Measurements from ENCODE around the gene PCMT1. TPM values are rescaled to one million over a fixed set of nuclear protein-coding genes. Genes with fewer than 3 reads are reported as not detected.

PCMT1 gene
- total RNA-seq, 1 experiment from 2014 or later: 104 TPM

Other genes with a start within 250 kb of the PCMT1 start
- gene PPIL4, start 203.7 kb upstream of the PCMT1 start, total RNA-seq (2014; rRNA removed; shearing (Covaris generic)): 21.7 and 32.8 TPM in 2 replicates
- 20.6 and 21.8 TPM in 2 replicates for gene GINM1, start 183.4 kb upstream of the PCMT1 start, total RNA-seq (2014; rRNA removed; shearing (Covaris generic))
- gene KATNA1, start 101.0 kb upstream of the PCMT1 start, total RNA-seq (2014; rRNA removed; shearing (Covaris generic)): 24.9 and 27.2 TPM in 2 replicates
- 13.5 and 15.2 TPM in 2 replicates for gene LATS1, start 31.6 kb upstream of the PCMT1 start, total RNA-seq (2014; rRNA removed; shearing (Covaris generic))
- gene NUP43, start 3.2 kb upstream of the PCMT1 start, total RNA-seq (2014; rRNA removed; shearing (Covaris generic)): 64.0 and 70.1 TPM in 2 replicates
- gene LRP11, start 114.6 kb downstream of the PCMT1 start, total RNA-seq (2014; rRNA removed; shearing (Covaris generic)): 13.2 and 17.6 TPM in 2 replicates
- not detected in 2 replicates for gene RAET1E, start 148.4 kb downstream of the PCMT1 start, total RNA-seq (2014; rRNA removed; shearing (Covaris generic))
- not detected in 2 replicates for gene RAET1G, start 173.4 kb downstream of the PCMT1 start, total RNA-seq (2014; rRNA removed; shearing (Covaris generic))
- gene ULBP2, start 192.3 kb downstream of the PCMT1 start, total RNA-seq (2014; rRNA removed; shearing (Covaris generic)): not detected in 2 replicates
- gene ULBP1, start 214.2 kb downstream of the PCMT1 start, total RNA-seq (2014; rRNA removed; shearing (Covaris generic)): 0.28 and 0.33 TPM in 2 replicates